SK-N-SH (cell line): ENCODE results near the gene PTPRD.

Source experiments
- CHD2 ChIP-seq: fragments of 150-350 bp; IDR thresholded peaks from 2 replicates; pipeline ENCODE4 v1.6.1; 2018; ENCODE audit warnings: low read length; ENCODE audit not compliant: partially characterized antibody
- NRF1 ChIP-seq: IDR thresholded peaks from 2 replicates; pipeline ENCODE4 v1.6.1; 2012; ENCODE audit warnings: low read depth, mild to moderate bottlenecking, low read length
- POLR2AphosphoS5 ChIP-seq: IDR thresholded peaks from 2 replicates; pipeline ENCODE4 v1.6.1; 2012; ENCODE audit warnings: low read depth, low read length
- REST ChIP-seq: IDR thresholded peaks from 2 replicates; pipeline ENCODE4 v1.6.1; 2012; ENCODE audit warnings: mild to moderate bottlenecking, low read depth, low read length, moderate library complexity
- ZBTB33 ChIP-seq: IDR thresholded peaks from 2 replicates; pipeline ENCODE4 v1.4.0; 2012; ENCODE audit warnings: low read depth, borderline replicate concordance
- TF ChIP-seq, protein P1 (sequence below): fragments of 200-600 bp; sonication (generic); IDR thresholded peaks from 2 replicates; pipeline ENCODE4 v1.6.1; 2017; ENCODE audit warnings: antibody characterized with exemption, mild to moderate bottlenecking, moderate library complexity
- TF ChIP-seq, protein P2 (sequence below): fragments of 150-350 bp; IDR thresholded peaks from 2 replicates; pipeline ENCODE4 v1.6.1; 2017; ENCODE audit warnings: antibody characterized with exemption, low read length, low read depth, borderline replicate concordance
- TF ChIP-seq, protein P3 (sequence below): fragments of 150-350 bp; IDR thresholded peaks from 2 replicates; pipeline ENCODE4 v1.6.1; 2016; ENCODE audit warnings: mild to moderate bottlenecking, low read depth, low read length

DNA sequence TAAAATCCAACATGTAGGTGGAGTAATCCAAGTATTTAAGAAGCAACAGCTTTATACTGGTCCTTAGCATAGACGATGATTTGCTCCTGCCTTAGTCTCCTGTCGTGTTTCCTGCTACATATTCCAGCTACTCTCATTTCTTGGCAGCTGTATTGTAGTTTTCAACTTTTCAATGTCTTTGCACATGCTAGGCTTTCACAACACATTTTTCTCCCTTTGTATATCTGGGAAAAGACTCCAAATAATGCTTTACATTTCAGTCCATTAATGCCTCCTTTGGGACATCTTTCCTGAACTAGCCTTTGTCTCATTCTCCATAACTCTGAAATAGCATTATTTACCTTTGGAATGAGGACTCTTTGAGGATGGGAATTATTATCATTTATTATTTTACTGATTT lies 508.0 kb downstream of the PTPRD start:
- TF ChIP-seq POLR2AphosphoS5 (no peak), REST (no peak), NRF1 (no peak), CHD2 (no peak), ZBTB33 (no peak)
- TF ChIP-seq, protein P1, sequence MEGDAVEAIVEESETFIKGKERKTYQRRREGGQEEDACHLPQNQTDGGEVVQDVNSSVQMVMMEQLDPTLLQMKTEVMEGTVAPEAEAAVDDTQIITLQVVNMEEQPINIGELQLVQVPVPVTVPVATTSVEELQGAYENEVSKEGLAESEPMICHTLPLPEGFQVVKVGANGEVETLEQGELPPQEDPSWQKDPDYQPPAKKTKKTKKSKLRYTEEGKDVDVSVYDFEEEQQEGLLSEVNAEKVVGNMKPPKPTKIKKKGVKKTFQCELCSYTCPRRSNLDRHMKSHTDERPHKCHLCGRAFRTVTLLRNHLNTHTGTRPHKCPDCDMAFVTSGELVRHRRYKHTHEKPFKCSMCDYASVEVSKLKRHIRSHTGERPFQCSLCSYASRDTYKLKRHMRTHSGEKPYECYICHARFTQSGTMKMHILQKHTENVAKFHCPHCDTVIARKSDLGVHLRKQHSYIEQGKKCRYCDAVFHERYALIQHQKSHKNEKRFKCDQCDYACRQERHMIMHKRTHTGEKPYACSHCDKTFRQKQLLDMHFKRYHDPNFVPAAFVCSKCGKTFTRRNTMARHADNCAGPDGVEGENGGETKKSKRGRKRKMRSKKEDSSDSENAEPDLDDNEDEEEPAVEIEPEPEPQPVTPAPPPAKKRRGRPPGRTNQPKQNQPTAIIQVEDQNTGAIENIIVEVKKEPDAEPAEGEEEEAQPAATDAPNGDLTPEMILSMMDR, result no peak
- TF ChIP-seq, protein P2, sequence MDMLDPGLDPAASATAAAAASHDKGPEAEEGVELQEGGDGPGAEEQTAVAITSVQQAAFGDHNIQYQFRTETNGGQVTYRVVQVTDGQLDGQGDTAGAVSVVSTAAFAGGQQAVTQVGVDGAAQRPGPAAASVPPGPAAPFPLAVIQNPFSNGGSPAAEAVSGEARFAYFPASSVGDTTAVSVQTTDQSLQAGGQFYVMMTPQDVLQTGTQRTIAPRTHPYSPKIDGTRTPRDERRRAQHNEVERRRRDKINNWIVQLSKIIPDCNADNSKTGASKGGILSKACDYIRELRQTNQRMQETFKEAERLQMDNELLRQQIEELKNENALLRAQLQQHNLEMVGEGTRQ, result no peak
- TF ChIP-seq, protein P3, sequence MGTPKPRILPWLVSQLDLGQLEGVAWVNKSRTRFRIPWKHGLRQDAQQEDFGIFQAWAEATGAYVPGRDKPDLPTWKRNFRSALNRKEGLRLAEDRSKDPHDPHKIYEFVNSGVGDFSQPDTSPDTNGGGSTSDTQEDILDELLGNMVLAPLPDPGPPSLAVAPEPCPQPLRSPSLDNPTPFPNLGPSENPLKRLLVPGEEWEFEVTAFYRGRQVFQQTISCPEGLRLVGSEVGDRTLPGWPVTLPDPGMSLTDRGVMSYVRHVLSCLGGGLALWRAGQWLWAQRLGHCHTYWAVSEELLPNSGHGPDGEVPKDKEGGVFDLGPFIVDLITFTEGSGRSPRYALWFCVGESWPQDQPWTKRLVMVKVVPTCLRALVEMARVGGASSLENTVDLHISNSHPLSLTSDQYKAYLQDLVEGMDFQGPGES, result no peak
